ENCODE measurements around the gene FAM241B.

FAM241B gene

DNA sequence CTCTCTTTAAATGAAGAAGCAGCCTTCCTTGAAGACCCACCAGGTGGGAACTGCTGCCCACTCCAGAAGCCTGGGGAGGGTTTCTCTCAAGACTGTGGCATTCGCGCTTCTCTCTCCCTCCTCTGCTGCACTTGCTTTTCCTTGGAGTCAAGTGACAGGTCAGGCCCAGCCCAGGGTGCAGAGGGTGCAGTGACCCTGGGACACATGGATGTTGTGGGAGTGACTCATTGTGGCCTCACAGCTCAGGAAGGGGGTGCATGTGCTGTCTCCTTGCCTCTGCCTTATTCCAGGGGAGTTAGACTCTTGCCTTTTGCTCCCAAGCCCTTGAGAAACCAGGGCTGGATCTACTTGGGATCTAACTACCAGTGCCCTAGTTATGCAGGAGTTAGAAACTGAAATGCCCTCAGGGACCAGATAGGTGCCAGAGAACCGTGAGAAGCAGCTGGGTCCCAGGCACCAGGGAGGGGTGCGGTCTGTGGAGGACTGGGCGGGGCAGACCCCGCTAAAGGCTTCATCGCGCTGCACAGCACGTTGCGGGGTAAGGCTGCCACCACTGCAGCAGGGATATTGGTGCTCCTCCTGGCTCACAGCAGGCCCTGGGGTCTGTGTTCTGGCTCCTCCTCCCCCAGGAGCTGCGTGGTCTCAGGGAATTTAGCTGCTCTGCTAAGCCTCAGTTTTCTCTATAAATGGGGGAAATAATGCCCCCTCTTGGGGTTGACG is 11.4 kb downstream of the FAM241B start:
- Histone ChIP-seq H3K4me3 (ENCODE audit: low read depth in 1 of 2, low read length in 2 of 2) (no peak overlapping the region), H3K4me1 (ENCODE audit: control insufficient read depth in 1 of 2, insufficient read depth in 2 of 2, low read length in 2 of 2) (no peaks in the 10 kb centered on the region), H3K27me3 (ENCODE audit: control insufficient read depth in 1 of 2, insufficient read depth in 2 of 2, low read length in 2 of 2) (no peaks in the 10 kb centered on the region), H3K9me3 (ENCODE audit: control insufficient read depth in 1 of 2, low read length in 2 of 2) (no peaks in the 10 kb centered on the region), H3K27ac (ENCODE audit: low read depth, low read length) (no peak overlapping the region), H3K9ac (ENCODE audit: low read depth in 1 of 2, low read length in 2 of 2) (no peak overlapping the region), H3K36me3 (ENCODE audit: control insufficient read depth in 1 of 2, insufficient read depth in 2 of 2, low read length in 2 of 2) (no peaks in the 10 kb centered on the region)

DNA sequence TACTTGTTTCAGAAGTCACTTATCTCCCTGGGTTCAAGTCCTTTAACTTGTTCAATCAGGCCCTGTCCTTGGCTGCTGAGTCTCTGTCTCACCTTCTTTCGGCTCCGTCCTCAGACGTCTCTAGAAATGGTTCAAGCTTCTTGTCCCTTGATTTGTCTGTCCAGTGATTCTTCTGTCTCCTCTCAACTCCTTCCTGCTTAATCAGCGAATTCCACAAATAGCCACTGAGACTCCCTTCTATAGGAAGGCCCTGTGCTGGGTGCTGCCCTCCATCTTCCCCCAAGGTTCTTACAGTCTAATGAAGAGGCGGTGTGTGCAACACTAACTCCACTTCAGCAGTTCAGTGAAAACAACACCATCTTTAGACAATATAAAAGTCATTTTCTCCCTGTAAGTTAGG is 12.7 kb downstream of the FAM241B start:
- H3K4me3 ChIP-seq (ENCODE audit: low read depth in 1 of 2, low read length in 2 of 2) = no peak overlapping the region
- no peaks in the 10 kb centered on the region for H3K9me3 ChIP-seq (ENCODE audit: control insufficient read depth in 1 of 2, low read length in 2 of 2)
- H3K4me1 ChIP-seq (ENCODE audit: control insufficient read depth in 1 of 2, insufficient read depth in 2 of 2, low read length in 2 of 2) = no peaks in the 10 kb centered on the region
- no peaks in the 10 kb centered on the region for H3K27me3 ChIP-seq (ENCODE audit: control insufficient read depth in 1 of 2, insufficient read depth in 2 of 2, low read length in 2 of 2)
- no peak overlapping the region for H3K27ac ChIP-seq (ENCODE audit: low read depth, low read length)
- no peaks in the 10 kb centered on the region for H3K36me3 ChIP-seq (ENCODE audit: control insufficient read depth in 1 of 2, insufficient read depth in 2 of 2, low read length in 2 of 2)
- no peak overlapping the region for H3K9ac ChIP-seq (ENCODE audit: low read depth in 1 of 2, low read length in 2 of 2)

DNA sequence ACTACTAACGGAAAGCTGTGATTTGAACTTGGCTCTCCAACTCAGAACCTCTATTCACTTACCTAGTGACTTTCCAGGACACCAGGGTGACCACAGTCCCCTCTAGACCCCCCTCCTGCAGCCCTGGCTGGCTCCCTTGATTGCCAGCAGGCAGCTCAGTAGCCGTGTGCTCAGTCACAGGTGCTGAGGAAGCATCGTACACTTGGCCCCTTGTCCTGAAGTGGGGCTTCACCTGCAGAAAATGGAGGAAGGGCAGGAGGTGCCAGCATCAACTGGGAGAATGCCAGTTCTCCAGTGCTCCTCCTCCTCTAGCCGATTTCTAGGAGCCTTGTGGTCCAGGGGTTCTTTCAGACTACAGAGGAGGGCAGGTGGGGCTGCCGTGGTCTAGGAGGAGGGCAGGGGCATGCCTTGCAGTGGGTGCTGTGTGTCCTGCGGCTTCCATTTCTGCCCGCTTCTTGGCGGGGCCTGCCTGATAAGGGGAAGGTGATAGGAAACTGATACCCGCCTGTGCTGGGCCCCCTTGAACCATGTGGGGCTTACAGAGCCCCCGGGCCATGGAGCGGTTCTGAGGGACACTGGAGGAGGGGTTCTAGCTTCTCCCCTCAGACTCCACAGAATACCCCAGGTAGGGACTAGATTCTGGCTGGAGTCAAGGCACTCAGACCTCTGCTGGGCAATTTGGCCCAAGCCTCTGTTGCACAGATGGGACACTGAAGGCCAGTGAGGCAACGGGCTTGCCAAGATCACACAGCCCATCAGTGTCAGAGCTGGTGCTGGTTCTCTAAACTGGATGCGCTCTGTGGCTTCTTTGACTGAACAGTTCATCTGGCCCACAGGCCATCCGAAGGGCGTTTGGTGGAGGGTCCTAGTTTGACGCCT is 14.0 kb downstream of the FAM241B start:
- Histone ChIP-seq H3K9me3 (ENCODE audit: control insufficient read depth in 1 of 2, low read length in 2 of 2) (no peaks in the 10 kb centered on the region), H3K9ac (ENCODE audit: low read depth in 1 of 2, low read length in 2 of 2) (no peak overlapping the region), H3K27me3 (ENCODE audit: control insufficient read depth in 1 of 2, insufficient read depth in 2 of 2, low read length in 2 of 2) (no peaks in the 10 kb centered on the region), H3K4me3 (ENCODE audit: low read depth in 1 of 2, low read length in 2 of 2) (no peak overlapping the region), H3K36me3 (ENCODE audit: control insufficient read depth in 1 of 2, insufficient read depth in 2 of 2, low read length in 2 of 2) (no peaks in the 10 kb centered on the region), H3K4me1 (ENCODE audit: control insufficient read depth in 1 of 2, insufficient read depth in 2 of 2, low read length in 2 of 2) (no peaks in the 10 kb centered on the region), H3K27ac (ENCODE audit: low read depth, low read length) (no peak overlapping the region)

DNA sequence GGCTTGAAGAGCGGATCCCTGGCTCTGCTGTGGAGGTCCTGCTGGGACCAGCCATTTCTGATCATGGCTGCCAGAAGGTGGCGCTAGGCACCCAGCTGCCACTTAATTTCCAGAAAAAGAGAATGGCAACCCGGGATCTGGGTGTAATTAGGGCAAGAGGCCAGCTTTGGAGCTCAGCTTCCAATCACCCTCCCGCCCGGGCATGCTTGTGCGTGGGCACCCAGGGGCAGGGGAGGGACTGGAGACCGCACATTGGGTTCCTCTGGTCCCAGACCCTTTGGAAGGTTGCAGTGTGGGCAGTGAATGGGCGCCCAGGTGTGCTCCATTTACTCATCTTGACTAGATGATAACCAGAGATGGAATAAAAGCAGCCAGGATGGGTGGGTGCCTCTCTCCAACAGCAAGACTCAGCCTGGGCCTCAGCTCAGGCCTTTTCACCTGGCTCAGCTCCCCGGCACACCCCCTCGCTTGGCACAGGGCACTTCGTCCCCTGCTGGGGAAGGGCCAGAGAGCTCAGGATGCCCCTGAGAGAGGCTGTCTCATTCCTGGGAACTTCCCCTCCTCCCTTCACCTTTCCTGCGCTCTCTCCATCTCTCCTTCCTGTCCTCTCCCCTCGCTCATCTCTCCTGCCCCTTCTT is 14.7 kb downstream of the FAM241B start:
- Histone ChIP-seq H3K4me1 (ENCODE audit: control insufficient read depth in 1 of 2, insufficient read depth in 2 of 2, low read length in 2 of 2) (no peaks in the 10 kb centered on the region), H3K36me3 (ENCODE audit: control insufficient read depth in 1 of 2, insufficient read depth in 2 of 2, low read length in 2 of 2) (no peaks in the 10 kb centered on the region), H3K27ac (ENCODE audit: low read depth, low read length) (no peak overlapping the region), H3K4me3 (ENCODE audit: low read depth in 1 of 2, low read length in 2 of 2) (no peak overlapping the region), H3K27me3 (ENCODE audit: control insufficient read depth in 1 of 2, insufficient read depth in 2 of 2, low read length in 2 of 2) (no peaks in the 10 kb centered on the region), H3K9me3 (ENCODE audit: control insufficient read depth in 1 of 2, low read length in 2 of 2) (no peaks in the 10 kb centered on the region), H3K9ac (ENCODE audit: low read depth in 1 of 2, low read length in 2 of 2) (no peak overlapping the region)

DNA sequence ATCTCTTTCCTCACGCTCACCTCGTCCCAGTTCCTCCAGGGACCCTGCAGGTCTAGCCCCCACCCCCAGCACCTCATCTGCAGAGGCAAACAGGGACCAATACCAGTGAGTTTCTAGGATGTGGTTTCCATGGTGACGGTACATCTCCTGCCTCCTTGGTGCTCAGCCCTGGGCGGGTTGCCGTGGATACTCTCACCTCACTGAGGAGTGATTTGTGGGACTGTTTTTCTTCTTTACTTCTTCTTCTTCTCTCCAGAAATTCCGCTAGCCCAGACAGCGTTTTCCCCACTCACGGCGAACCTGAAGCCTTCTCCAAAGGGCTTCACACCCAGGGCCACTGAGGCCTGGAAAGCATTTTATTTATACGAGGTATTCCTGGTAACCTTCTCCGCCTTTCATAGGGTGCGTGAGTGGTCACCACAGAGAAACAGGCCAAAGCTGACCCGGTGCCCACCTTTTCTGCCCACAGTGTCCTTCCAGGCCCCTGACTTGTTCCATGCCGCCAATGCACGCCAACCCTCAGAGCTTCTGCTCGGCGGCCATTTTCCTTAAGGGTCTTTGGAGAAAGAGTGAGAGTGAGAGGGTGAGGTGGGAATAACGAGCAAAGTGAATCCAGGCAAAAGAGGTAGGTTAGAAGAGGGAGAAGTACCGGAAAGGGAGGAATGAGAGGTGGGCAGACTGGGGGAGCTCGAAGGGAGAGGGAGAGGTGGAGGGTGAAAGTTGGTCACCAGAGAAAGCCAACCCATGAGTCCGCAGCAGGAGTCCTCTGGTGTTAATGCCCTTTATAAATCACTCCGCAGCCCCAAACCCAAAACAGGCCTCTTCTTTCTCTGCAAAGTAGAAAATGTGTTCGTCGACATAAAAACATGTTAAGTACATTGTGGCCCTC is 15.5 kb downstream of the FAM241B start:
- Histone ChIP-seq H3K27ac (ENCODE audit: low read depth, low read length) (no peak overlapping the region), H3K9ac (ENCODE audit: low read depth in 1 of 2, low read length in 2 of 2) (no peak overlapping the region), H3K27me3 (ENCODE audit: control insufficient read depth in 1 of 2, insufficient read depth in 2 of 2, low read length in 2 of 2) (no peaks in the 10 kb centered on the region), H3K4me3 (ENCODE audit: low read depth in 1 of 2, low read length in 2 of 2) (no peak overlapping the region), H3K36me3 (ENCODE audit: control insufficient read depth in 1 of 2, insufficient read depth in 2 of 2, low read length in 2 of 2) (no peaks in the 10 kb centered on the region), H3K9me3 (ENCODE audit: control insufficient read depth in 1 of 2, low read length in 2 of 2) (no peaks in the 10 kb centered on the region), H3K4me1 (ENCODE audit: control insufficient read depth in 1 of 2, insufficient read depth in 2 of 2, low read length in 2 of 2) (no peaks in the 10 kb centered on the region)

DNA sequence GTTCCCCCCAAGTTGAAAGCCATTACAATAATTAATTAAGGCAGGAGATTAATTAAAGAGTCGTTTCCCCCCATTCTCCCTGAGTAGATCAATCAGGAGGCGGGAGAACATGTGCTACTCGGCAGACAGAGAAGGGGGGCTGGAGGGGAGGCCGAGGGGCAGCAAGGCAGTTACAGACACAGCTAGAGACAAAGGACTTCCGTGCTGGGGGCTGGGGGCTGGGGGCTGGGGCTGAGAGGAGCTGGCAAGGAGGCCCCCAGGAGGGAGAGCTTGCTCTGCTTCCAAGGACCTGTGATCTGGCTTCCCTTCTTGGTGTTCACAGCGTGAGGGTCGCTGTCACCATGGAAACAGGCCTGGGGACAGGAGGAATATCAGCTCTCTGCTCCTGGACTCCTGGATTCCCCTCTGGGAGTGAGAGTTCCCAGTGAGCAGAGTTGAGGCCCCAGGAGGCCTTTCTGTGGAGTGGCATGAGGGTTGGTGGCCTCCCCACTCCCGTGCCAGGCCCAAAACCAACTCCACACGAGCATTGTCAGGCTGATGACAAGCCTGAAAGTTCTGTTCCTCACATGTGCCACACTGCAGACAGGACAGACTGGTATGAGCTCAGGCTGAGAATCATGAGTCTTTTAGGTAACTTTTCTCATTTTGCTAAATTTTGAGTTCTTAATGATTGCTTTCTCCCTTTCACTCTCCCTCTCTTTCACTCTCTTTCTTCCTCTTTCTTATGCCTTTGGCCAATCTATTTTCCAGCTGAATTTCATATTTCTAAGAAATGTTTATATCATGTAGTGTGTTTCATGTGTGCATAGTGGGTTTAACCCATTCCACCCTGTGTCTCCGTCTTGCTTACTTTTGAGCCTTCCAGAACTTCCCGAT is 16.4 kb downstream of the FAM241B start:
- Histone ChIP-seq H3K27ac (ENCODE audit: low read depth, low read length) (no peak overlapping the region), H3K9ac (ENCODE audit: low read depth in 1 of 2, low read length in 2 of 2) (no peak overlapping the region), H3K9me3 (ENCODE audit: control insufficient read depth in 1 of 2, low read length in 2 of 2) (no peaks in the 10 kb centered on the region), H3K4me3 (ENCODE audit: low read depth in 1 of 2, low read length in 2 of 2) (no peak overlapping the region), H3K4me1 (ENCODE audit: control insufficient read depth in 1 of 2, insufficient read depth in 2 of 2, low read length in 2 of 2) (no peaks in the 10 kb centered on the region), H3K36me3 (ENCODE audit: control insufficient read depth in 1 of 2, insufficient read depth in 2 of 2, low read length in 2 of 2) (no peaks in the 10 kb centered on the region), H3K27me3 (ENCODE audit: control insufficient read depth in 1 of 2, insufficient read depth in 2 of 2, low read length in 2 of 2) (no peaks in the 10 kb centered on the region)

DNA sequence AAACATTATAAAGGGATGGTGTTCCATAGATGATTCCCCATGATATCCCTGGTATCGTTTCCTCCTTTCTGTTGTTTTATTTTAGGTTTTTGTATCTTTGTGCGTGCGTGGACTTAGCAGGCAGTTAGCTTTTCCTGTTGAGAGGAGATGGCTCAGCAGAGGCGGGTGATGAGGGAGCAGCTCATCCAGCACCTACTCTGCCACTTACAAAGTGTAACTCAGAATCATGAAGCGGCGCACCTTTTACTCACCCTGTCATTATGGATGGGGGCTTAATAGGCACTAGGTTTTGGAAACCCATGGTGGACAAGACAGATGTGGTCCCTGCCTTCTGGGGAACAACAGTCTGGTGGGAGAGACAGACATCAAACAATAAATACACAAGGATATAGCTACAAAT is 17.1 kb downstream of the FAM241B start:
- Histone ChIP-seq H3K9me3 (ENCODE audit: control insufficient read depth in 1 of 2, low read length in 2 of 2) (no peaks in the 10 kb centered on the region), H3K4me1 (ENCODE audit: control insufficient read depth in 1 of 2, insufficient read depth in 2 of 2, low read length in 2 of 2) (no peaks in the 10 kb centered on the region), H3K27me3 (ENCODE audit: control insufficient read depth in 1 of 2, insufficient read depth in 2 of 2, low read length in 2 of 2) (no peaks in the 10 kb centered on the region), H3K9ac (ENCODE audit: low read depth in 1 of 2, low read length in 2 of 2) (no peak overlapping the region), H3K36me3 (ENCODE audit: control insufficient read depth in 1 of 2, insufficient read depth in 2 of 2, low read length in 2 of 2) (no peaks in the 10 kb centered on the region), H3K27ac (ENCODE audit: low read depth, low read length) (no peak overlapping the region), H3K4me3 (ENCODE audit: low read depth in 1 of 2, low read length in 2 of 2) (no peak overlapping the region)

DNA sequence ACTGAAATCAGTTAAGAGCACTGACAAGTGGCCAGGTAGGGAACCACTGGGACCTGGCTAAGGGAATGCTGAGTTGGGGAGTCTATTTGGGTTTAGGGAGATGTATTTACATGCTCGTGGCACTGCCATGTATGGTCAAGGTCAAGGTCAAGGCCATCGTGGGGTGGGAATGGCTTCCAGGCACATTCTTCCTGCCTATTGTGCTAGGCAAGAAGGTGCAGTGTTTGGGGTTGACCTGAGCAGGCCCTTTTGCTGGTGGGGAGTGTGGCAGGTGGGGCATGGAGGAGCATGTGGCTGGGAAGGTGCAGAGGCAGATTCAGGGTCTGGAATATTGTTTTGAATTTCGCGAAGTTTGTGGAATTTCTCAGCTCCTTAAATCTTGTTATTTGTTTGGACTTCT is 17.8 kb downstream of the FAM241B start:
- no peaks in the 10 kb centered on the region for H3K4me1 ChIP-seq (ENCODE audit: control insufficient read depth in 1 of 2, insufficient read depth in 2 of 2, low read length in 2 of 2)
- no peaks in the 10 kb centered on the region for H3K9me3 ChIP-seq (ENCODE audit: control insufficient read depth in 1 of 2, low read length in 2 of 2)
- no peak overlapping the region for H3K4me3 ChIP-seq (ENCODE audit: low read depth in 1 of 2, low read length in 2 of 2)
- no peaks in the 10 kb centered on the region for H3K36me3 ChIP-seq (ENCODE audit: control insufficient read depth in 1 of 2, insufficient read depth in 2 of 2, low read length in 2 of 2)
- H3K9ac ChIP-seq (ENCODE audit: low read depth in 1 of 2, low read length in 2 of 2) = no peak overlapping the region
- H3K27me3 ChIP-seq (ENCODE audit: control insufficient read depth in 1 of 2, insufficient read depth in 2 of 2, low read length in 2 of 2) = no peaks in the 10 kb centered on the region
- no peak overlapping the region for H3K27ac ChIP-seq (ENCODE audit: low read depth, low read length)

DNA sequence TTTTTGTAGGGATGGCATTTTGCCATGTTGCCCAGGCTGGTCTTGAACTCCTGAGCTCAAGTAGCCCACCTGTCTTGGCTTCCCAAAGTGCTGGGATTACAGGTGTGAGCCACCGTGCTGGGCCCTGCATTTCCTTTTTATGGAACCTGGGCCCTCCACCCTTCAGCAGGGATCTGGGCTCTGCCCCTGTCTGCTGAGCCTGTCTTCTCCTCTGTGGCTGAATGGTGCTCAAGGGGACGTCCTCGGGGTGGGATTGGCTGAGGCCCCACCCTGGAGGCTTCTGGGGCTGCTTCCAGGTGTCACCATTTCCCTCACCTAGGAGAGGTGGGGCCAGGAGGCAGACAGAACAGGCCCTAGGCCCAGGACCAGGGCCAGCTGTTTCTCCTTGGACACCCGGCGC is 18.4 kb downstream of the FAM241B start:
- no peaks in the 10 kb centered on the region for H3K4me1 ChIP-seq (ENCODE audit: control insufficient read depth in 1 of 2, insufficient read depth in 2 of 2, low read length in 2 of 2)
- H3K9me3 ChIP-seq (ENCODE audit: control insufficient read depth in 1 of 2, low read length in 2 of 2) = no peaks in the 10 kb centered on the region
- no peaks in the 10 kb centered on the region for H3K36me3 ChIP-seq (ENCODE audit: control insufficient read depth in 1 of 2, insufficient read depth in 2 of 2, low read length in 2 of 2)
- H3K9ac ChIP-seq (ENCODE audit: low read depth in 1 of 2, low read length in 2 of 2) = no peak overlapping the region
- no peak overlapping the region for H3K4me3 ChIP-seq (ENCODE audit: low read depth in 1 of 2, low read length in 2 of 2)
- H3K27me3 ChIP-seq (ENCODE audit: control insufficient read depth in 1 of 2, insufficient read depth in 2 of 2, low read length in 2 of 2) = no peaks in the 10 kb centered on the region
- no peak overlapping the region for H3K27ac ChIP-seq (ENCODE audit: low read depth, low read length)
